ENCODE measurements around the gene ITGB7. TPM values are rescaled to one million over a fixed set of nuclear protein-coding genes. Genes with fewer than 3 reads are reported as not detected.

ITGB7 gene
- total RNA-seq, 1 donor from 2014 or later: 137 TPM

- intact Hi-C loops (cut with micrococcal nuclease): loop anchor here (2.0 kb wide), 1 partner anchor 124 kb away; no protein-coding TSS in a partner anchor
- H3K27ac Mint-ChIP-seq: no peak overlapping the region
- no peak for TF ChIP-seq CTCF (IDR thresholded peaks at IDR 0.05)
- H3K36me3 Mint-ChIP-seq (ENCODE audit: low read depth): peaks cover 87% of the 10 kb centered on the region
- ChIA-PET CTCF (interaction anchor here (1.4 to 6.1 kb wide), 3 partner anchors 8 to 125 kb away, joined by 6 to 43 read pairs (median 7); no protein-coding TSS in a partner anchor), POLR2A (interaction anchor here (0.7 to 2.1 kb wide), 4 partner anchors 8 to 29 kb away, joined by 3 to 7 read pairs (median 3); no protein-coding TSS in a partner anchor)
- peaks cover 8% of the 10 kb centered on the region for H3K4me1 Mint-ChIP-seq
- ATAC-seq (ENCODE audit: low read depth) (no peak), DNase-seq (no peak)
- no peak overlapping the region for H3K4me3 Mint-ChIP-seq
- no peaks in the 10 kb centered on the region for H3K9me3 Mint-ChIP-seq
- no peaks in the 10 kb centered on the region for H3K27me3 Mint-ChIP-seq
Observed at GRCh38 chr12:53191096-53191884, 15.8 kb downstream of the ITGB7 start.

- H3K36me3 Mint-ChIP-seq (ENCODE audit: low read depth): peaks cover 87% of the 10 kb centered on the region
- CTCF ChIA-PET: interaction anchor here (0.8 to 6.1 kb wide), 8 partner anchors 8 to 124 kb away, joined by 3 to 43 read pairs (median 3); partner anchors contain the start of genes CSAD, ITGB7 and ZNF740
- H3K9me3 Mint-ChIP-seq: no peaks in the 10 kb centered on the region
- no peak overlapping the region for H3K4me3 Mint-ChIP-seq
- ATAC-seq (ENCODE audit: low read depth) (peak; percentile 89), DNase-seq (no peak)
- no peaks in the 10 kb centered on the region for H3K27me3 Mint-ChIP-seq
- H3K27ac Mint-ChIP-seq: peak overlapping the region; percentile 31
- TF ChIP-seq CTCF (IDR thresholded peaks at IDR 0.05): no peak
- peaks cover 8% of the 10 kb centered on the region for H3K4me1 Mint-ChIP-seq
- POLR2A ChIA-PET: interaction anchor here (0.6 to 2.1 kb wide), 4 partner anchors 9 to 46 kb away, joined by 3 to 7 read pairs (median 3); no protein-coding TSS in a partner anchor
- intact Hi-C loops (cut with micrococcal nuclease): loop anchor here (1.0 to 2.0 kb wide), 3 partner anchors 10 to 123 kb away; partner anchors contain the start of genes CSAD and ZNF740
Observed at GRCh38 chr12:53190108-53190729, 16.8 kb downstream of the ITGB7 start.

DNA sequence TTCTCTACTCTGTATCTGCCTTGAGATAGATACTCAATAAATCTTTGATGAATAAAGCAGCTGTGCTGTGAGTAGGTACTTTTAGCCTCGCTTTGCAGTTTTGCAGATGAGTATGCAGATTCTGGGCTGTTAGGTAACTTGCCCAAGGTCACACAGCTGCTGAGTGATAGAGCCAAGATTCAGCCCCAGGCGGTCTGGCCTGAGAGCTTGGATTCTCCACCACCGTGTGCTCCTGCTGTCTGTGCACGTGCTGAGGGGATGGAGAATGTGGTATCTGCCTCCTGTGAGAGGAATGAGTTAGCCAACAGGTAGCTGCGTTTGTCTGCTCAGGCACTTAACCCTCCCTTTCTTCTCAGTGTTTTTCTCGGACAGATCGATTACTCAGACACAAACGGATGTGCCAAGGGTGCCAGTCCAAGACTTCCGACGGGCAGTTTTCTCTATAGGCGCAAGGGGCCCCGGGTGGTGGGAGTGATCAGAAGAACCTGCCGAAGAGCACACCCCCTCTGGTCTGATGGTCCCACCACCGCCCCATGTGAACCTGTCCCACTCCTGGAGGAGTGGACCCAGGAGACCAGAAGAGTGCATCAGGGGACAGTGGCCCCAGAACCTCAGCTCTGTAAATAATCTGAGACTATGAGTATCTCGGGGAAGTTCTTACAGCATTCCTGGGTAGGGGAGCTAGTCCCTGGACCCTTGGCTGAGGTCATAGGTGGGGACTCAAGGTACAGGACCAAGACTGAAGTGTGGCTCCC, 19.7 kb downstream of the ITGB7 start:
- no peak overlapping the region for H3K4me3 Mint-ChIP-seq
- H3K27me3 Mint-ChIP-seq: no peaks in the 10 kb centered on the region
- no peak overlapping the region for H3K27ac Mint-ChIP-seq
- H3K4me1 Mint-ChIP-seq: peaks cover 31% of the 10 kb centered on the region
- CTCF ChIA-PET: interaction anchor here (1.0 to 6.1 kb wide), 7 partner anchors 10 to 101 kb away, joined by 3 to 43 read pairs (median 5); no protein-coding TSS in a partner anchor
- no peaks in the 10 kb centered on the region for H3K9me3 Mint-ChIP-seq
- ATAC-seq (ENCODE audit: low read depth) (no peak), DNase-seq (no peak)
- peaks cover 85% of the 10 kb centered on the region for H3K36me3 Mint-ChIP-seq (ENCODE audit: low read depth)
- intact Hi-C loops (cut with micrococcal nuclease): no loop called here
- no peak for TF ChIP-seq CTCF (IDR thresholded peaks at IDR 0.05)
- POLR2A ChIA-PET: interaction anchor here (0.5 to 3.7 kb wide), 4 partner anchors 12 to 262 kb away, joined by 3 to 25 read pairs (median 4); no protein-coding TSS in a partner anchor

DNA sequence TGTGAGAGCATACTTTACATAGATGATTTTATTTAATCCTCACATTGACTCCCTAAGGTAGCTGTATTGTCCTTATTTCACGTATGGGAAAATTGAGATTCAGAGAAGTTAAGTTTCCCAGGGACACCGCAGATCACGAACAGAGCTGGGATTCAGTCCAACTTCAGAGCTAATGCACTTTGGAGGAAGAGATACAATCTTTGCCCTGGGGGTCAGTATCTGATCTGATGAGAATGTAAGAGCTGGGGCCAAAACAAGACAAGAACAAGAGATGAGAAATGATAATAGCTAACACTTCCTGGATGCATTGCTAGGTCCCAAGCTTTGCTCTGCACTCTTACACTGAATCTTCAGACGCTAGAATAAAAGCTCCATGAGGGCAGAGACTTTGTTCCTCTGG, 20.3 kb downstream of the ITGB7 start:
- intact Hi-C loops (cut with micrococcal nuclease): no loop called here
- ATAC-seq (ENCODE audit: low read depth): no peak
- no peak for TF ChIP-seq CTCF (IDR thresholded peaks at IDR 0.05)
- ChIA-PET POLR2A (interaction anchor here (0.5 to 3.7 kb wide), 2 partner anchors 12 to 263 kb away, joined by 4 to 25 read pairs; no protein-coding TSS in a partner anchor), CTCF (interaction anchor here (1.0 to 6.1 kb wide), 6 partner anchors 11 to 102 kb away, joined by 3 to 43 read pairs (median 5); no protein-coding TSS in a partner anchor)
- Mint-ChIP-seq H3K36me3 (ENCODE audit: low read depth) (peaks cover 85% of the 10 kb centered on the region), H3K9me3 (no peaks in the 10 kb centered on the region), H3K4me3 (no peak overlapping the region), H3K4me1 (peaks cover 37% of the 10 kb centered on the region), H3K27ac (no peak overlapping the region), H3K27me3 (no peaks in the 10 kb centered on the region)
- no peak for DNase-seq
